C4-2B (cell line): ENCODE data around the gene MALRD1.

Source experiments
- H3K27ac ChIP-seq: fragments of 450-650 bp; 2 replicates; pipeline ENCODE4 v1.5.1; 2017
- ZFX ChIP-seq: fragments of 450-650 bp; IDR thresholded peaks from 2 replicates; pipeline ENCODE4 v1.6.1; 2017
- TF ChIP-seq, protein P1 (sequence below): fragments of 450-650 bp; conservative IDR thresholded peaks from 2 replicates; pipeline ENCODE4 v1.5.1; 2017; ENCODE audit warnings: mild to moderate bottlenecking

The MALRD1 gene

DNA sequence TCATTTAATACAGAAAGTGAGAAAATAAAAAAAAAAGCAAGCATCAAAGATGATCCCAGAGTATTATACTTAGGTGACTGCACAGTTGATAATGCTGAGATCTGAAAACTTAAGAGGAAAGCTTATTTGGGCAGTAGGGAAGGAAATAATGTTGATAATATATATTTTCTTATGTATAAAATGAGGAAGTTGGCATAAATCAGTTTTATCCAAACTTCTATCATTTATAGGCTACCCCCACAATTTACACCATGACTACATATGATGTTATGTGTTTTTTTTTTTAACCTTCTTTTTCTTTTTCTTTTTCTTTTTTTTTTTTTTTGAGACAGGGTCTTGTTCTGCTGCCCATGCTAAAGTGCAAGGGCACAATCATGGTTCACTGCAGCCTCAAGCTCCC, 659.4 kb downstream of the MALRD1 start:
- TF ChIP-seq, protein P1, sequence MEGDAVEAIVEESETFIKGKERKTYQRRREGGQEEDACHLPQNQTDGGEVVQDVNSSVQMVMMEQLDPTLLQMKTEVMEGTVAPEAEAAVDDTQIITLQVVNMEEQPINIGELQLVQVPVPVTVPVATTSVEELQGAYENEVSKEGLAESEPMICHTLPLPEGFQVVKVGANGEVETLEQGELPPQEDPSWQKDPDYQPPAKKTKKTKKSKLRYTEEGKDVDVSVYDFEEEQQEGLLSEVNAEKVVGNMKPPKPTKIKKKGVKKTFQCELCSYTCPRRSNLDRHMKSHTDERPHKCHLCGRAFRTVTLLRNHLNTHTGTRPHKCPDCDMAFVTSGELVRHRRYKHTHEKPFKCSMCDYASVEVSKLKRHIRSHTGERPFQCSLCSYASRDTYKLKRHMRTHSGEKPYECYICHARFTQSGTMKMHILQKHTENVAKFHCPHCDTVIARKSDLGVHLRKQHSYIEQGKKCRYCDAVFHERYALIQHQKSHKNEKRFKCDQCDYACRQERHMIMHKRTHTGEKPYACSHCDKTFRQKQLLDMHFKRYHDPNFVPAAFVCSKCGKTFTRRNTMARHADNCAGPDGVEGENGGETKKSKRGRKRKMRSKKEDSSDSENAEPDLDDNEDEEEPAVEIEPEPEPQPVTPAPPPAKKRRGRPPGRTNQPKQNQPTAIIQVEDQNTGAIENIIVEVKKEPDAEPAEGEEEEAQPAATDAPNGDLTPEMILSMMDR = no peak
- no peak for TF ChIP-seq ZFX

DNA sequence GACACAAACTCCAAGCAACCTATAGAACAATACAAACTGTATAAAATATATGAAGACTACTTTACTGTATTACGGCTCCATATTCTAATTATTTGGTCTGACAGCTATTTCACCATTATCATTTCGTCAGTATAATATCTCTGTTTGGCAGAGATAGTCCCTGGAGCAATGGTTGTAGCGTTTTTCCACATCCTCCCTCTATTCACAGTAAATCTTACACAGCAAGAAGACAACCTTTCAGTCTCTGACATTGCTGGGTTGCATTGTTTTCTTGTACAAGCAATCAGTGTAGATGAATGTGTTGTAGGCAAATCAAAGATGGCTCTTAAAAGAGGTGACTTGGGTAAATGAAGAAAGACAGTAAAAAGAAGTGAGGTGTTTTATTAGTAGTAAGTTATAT, 662.0 kb downstream of the MALRD1 start:
- H3K27ac ChIP-seq = no peak overlapping the region
- TF ChIP-seq, protein P1 = no peak
- TF ChIP-seq ZFX = no peak

More for the DNA sequence above, 659.4 kb downstream of the MALRD1 start:
- no peak overlapping the region for H3K27ac ChIP-seq

DNA sequence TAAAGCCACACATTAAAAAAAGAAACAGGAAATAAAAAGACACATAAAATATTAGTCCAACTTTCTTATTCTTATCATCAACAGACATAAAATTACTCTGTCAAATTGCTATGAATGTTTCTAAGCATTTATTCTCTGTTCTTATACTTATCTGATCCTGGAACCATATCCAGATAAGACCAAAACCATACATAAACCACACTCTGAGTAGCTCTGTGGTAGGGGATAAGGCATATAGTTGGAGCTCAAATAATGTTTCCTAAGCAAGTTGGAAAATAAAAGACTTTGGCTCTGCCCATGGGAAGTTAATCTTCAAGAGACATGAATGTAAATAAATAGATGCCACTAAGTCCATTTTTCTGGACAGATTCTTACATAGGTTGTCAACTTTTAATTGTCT, 664.6 kb downstream of the MALRD1 start:
- H3K27ac ChIP-seq = no peak overlapping the region
- TF ChIP-seq, protein P1 = no peak
- no peak for TF ChIP-seq ZFX

DNA sequence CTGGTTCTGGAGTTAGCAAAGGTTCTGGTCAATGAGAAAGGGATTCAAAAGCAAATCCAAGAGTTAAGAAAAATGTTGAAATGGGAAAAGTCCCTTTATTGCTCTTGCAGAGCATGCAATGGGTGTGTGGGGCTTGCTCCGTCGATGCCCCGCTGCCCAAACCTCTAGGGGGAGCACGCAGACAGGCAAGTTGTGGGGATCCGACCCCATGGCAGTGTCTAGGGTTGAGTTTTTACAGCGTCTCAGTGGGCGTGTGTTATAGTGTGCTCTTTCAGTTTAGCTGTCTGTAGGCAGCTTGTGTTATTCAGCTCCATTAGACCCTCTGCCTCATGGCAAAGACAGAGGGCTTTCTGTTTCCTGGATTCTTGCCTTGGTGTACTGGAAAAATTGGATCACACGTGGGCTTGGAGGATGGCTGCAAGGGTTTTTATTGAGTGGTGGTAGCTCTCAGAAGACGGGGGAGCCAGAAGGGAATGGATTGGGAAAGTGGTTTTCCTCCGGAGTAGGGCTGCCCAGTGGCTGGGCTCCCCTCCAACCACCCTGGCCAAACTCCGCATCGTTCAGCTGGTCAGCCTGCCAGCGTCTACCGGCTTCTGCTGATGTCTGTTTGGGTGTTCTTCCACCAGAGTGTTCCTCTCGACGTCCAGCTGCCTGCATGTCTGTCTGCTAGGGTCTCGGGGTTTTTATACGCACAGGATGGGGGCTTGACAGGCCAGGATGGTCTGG, 665.4 kb downstream of the MALRD1 start:
- TF ChIP-seq, protein P1 = 0 out of 2 replicates have a peak, but pooled peaks have one; percentile 11
- TF ChIP-seq ZFX = no peak
- no peak overlapping the region for H3K27ac ChIP-seq

DNA sequence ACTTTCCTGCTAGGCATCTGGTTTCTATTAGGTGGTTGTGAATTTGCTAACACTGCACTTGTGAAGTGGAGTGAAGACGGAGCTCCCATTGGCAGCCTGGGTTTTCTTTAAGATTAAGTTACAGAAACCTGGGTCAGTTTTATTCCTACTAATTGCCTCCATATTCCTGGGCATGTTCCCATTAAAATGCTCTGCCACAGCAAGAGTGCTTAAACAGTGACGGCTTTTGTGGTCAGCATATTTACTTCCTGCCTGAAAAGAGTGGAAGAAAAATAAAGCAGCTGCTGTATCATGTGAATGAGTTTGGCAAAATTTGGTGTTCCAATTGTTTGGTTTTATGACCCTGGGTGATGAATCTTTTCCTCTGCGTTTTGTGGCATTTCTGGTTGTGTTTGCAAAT, 670.7 kb downstream of the MALRD1 start:
- TF ChIP-seq, protein P1 = no peak
- no peak for TF ChIP-seq ZFX
- H3K27ac ChIP-seq = no peak overlapping the region

DNA sequence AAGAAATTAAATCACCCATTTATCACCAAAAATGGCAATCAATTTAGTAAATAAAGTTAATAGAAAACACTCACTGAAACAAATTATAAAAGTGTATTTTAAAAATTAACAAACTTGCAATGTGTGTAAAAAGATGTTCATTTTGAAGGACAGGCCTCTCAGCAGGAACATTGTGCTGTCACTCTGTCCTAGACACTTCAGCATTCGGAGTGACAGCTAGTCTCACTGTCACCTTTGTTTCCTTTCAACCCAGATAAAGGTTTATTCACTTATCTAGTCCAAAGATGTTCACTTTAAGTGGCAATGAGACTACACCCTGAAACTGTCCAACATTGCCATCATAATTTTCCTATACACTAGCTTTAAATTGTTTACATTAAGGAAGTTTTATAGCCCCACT, 675.7 kb downstream of the MALRD1 start:
- H3K27ac ChIP-seq = no peak overlapping the region
- TF ChIP-seq ZFX = no peak
- TF ChIP-seq, protein P1 = no peak

DNA sequence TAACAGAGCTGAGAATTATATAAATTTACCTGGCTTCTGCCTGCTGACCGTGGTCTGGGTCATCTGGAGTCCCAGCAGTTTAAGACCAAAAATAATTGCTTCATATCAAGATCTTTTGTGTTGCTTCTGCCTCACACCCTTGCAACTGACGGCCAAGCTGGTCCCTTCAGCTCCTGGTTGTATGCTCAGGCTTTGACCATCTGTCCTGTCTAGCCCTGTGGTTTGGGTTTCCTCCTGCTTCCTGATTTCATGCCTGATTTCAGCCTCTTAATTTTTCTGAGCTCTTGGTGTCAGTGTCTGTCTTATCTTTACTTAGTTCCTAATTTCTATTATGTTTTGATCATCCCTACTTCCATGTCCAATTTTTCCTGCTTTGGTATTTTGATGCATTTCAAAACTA, 679.8 kb downstream of the MALRD1 start:
- TF ChIP-seq, protein P1 = no peak
- no peak for TF ChIP-seq ZFX
- no peak overlapping the region for H3K27ac ChIP-seq
